ENCODE data around the gene CAMSAP1.

GRCh38 chr9:135901826-135902225, 5.5 kb downstream of the CAMSAP1 start:
- TF ChIP-seq CTCF (IDR thresholded peaks at IDR 0.05) (no peak), POLR2A (IDR thresholded peaks at IDR 0.05) (no peak)
